NCI-H2029 (cell line): Measurements from ENCODE around the gene DOP1A.
"Not testable (repeated sequence)": the region's sequence is repeated elsewhere in the genome, so short reads cannot be mapped to it uniquely, and the experiment has no call there.

Experiments used
- DNase-seq: peaks from one replicate; lab custom pipeline; 2025; lab: John Stamatoyannopoulos, UW

Gene DOP1A

DNA sequence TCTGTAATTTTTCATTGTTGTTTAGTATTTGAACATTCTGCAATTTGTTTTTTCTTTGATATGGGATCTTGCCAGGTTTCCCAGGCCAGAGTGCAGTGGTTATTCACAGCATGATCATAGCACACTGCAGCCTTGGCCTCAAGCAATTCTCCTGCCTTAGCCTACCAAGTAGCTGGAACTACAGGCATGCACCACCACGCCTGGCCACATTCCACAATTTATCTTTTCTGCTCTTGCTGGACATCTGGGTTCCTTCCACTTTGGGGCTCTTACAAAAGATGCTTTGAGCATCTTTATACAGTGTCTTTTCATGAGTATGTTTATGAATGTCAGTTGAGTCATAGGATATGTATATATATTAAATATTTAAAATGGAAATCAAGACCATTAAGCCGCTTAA, 83.6 kb downstream of the DOP1A start:
- DNase-seq: no peak

DNA sequence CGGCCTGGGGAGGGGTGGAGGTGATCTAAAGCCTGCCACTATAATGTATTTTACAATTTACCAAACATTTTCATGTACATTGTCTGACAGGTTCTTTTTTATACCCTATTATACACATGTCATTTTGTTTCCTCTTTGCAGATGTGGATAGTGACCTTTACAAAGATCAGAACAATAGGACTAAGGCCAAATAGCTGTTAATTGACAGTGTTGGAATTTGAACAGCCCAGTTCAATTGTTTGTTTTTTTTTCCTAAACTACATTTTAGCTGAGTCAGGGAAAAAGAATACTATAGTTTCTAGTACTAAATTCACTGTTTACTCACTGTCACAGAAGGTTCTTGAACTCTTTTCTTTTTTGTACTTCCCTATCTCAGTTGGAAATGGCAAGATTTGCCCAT, 85.4 kb downstream of the DOP1A start:
- no peak for DNase-seq

DNA sequence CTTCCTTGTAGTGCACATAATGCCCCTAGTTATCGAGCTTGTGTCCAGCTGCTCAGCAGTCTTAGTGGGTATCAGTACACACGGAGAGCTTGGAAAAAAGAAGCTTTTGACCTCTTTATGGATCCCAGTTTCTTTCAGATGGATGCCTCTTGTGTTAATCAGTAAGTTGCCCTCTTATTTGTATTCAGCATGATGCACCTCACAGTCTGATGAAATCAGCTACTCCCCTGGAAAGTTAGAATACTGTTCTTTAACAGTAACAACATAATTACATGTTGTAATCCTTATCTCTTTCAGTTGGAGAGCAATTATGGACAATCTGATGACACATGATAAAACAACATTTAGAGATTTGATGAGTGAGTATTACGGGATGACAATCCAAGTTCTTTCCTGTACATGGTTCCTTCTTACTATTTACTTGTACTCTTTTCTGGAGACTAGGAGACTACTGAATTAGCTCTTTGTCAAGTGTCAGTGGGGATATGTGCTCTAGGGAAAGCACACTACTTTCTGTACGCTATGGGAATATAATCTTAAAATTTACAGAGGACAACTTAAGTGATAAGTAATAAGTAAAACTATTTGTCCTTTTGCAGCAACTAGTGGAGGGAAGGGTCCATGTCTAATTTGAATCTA, 86.5 kb downstream of the DOP1A start:
- DNase-seq: no peak

DNA sequence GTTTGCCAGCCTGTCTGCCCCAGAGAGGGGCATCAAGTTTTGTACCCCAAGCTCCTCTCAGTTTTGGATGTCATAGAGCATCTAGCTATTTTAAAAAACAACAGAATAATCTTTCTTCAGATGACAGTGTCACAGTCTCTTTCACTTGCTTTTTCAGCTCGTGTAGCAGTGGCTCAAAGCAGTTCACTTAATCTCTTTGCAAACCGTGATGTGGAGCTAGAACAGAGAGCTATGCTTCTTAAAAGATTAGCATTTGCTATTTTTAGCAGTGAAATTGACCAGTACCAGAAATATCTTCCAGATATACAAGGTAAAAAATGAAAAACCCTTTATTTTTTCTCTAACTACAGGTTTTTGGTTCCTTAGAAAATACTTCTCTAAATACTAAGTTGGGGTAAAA, 88.3 kb downstream of the DOP1A start:
- DNase-seq: no peak

DNA sequence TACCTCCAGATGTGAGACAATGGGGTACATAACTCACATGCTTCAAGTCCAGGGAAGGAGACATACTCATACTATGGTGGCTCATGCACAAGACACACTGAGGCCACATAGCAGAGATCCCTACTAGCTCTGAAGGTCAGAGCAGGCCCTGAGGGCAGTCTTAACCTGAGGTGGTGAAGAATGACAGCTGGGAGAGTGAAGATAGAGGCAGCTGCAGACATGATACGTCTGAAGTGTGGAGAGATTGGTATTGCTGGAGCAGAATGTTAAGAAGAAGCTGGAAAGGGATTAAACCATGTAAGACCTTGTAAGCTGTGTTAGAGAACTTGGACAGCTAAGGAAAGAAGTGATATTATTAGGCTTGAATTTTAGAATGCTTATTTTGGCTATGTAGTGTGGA, 92.7 kb downstream of the DOP1A start:
- no peak for DNase-seq

DNA sequence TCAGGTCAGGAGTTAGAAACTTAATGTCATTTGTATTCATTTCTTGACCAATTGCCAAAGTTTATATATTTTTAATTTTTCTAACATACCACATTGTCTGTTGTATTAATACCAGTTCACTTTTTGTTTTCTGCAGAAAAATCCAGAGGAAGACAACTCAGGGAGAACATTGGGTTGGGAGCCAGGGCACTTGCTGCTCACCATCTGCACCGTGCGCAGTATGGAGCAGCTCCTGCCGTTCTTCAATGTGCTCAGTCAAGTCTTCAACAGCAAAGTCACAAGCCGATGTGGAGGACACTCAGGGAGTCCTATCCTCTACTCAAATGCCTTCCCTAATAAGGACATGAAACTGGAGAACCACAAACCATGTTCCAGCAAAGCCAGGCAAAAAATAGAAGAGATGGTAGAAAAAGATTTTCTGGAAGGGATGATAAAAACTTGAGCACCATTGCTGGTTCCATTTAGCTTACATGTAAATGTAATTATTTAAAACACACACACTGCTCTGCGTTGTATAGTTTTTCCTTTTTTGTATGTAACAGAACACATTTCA, 100.3 kb downstream of the DOP1A start:
- no peak for DNase-seq

DNA sequence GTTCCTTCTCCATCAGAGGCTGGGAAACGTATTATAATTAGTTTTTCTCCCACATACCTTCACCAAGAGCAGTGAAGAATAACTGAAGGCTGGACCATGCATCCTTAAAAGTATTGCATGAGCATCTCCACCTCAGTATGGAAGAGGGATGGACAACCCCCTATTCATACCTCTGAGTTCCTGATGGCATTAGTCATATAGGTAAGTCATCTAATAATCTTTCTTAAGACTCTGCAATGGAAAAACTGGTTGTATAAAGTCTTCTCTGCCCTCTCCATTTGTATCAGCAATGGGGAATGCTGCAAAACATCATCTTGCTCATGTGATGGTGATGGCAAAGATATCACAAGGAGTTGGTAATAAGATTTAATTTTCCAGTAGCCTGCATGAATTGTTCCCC, 101.1 kb downstream of the DOP1A start:
- no peak for DNase-seq

DNA sequence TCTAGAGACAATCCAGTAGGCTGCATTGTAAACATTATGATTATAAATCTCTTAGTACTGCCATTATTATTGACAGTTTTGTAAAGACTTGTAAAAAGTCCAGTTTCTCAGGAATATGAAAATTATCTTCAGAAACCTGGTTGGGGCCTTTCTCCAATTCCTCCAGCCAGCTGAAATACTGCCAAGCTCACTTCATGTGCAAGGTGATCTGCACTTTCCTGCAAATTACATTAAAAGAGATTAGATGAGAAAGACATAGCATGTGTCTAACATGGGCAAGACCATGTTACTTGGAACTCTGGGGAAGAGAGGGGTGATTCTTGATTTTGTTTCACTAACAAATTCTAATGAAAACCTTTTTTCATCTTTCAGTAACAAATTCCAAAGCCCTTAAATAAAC, 101.6 kb downstream of the DOP1A start:
- DNase-seq: no peak

DNA sequence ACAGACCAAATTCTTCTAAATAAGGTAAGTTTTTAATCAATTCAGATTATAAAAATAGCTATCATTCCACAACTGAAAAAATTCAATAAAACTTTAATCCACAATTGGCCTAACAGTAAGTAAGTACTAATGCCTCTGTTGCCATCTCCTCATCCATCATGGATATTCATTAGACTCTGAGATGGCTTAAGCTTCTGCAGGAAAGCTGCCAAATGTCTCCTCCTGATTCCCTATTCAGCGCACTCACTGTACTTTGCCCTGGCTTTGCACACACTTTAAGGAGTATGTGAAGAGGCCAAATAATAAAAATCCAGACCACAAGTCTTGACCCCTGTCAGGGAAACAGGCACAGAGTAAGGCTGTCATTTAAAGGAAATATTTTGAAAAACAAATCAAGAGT, 102.0 kb downstream of the DOP1A start:
- DNase-seq: no peak

DNA sequence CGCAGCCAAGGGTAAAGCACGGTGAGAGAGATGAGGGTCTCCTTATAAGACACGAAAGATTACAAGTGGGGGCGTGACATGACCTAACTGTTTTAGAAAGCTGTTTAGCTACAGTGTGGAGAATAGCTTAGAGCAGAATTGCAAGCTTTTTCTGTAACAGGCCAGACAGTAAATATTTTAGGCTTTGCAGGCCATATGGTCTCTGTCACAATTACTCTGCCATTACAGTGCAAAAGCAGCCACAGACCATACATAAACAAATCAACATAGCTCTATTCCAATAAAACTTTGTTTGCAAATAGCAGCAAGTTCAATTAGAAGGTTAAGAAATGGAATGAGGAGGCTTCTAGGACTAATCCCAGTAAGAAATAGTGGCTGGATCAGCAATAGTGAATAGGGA, 108.8 kb downstream of the DOP1A start:
- DNase-seq: no peak

DNA sequence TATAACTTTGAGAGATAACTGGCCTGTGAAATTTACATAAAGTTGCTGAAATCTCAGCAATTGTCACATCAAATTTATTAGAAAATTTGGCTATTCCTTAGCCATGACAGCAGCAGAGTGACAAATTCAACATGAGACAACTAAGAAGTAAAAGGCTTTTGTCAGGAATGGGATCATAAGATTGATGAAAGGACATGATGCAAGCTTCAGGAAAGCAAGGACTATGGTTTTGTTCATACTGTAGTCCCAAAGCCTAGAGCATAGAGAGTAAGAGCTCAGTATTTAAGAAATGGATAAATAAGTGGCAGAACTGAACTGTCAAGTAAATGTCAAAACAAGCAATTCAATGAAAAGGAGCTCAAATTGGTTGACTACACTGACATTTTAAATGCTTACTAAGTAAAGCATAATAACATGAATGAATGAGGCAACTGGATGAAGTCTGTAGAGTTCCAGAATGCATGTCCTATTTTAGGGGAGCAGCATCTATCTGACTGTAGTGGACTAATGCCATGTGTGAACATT, 113.0 kb downstream of the DOP1A start:
- no peak for DNase-seq

DNA sequence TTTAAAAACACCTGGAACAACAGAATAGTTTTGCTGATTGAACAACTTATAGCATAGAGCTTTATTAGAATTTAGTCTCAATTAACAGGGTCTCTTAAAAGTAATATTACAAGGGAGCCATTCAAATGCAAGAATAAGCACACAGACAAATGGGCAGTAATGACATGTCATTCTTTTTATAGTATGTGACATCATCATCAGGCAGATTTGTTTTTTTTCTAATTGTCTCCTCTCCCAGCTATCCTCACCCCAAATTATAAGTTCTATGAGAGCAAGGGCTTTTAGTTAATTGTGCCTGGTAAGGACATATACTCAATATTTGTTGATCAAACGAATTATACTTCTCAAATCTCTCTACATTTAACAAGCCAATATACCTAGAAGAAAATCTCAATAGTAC, 114.6 kb downstream of the DOP1A start:
- DNase-seq: no peak

DNA sequence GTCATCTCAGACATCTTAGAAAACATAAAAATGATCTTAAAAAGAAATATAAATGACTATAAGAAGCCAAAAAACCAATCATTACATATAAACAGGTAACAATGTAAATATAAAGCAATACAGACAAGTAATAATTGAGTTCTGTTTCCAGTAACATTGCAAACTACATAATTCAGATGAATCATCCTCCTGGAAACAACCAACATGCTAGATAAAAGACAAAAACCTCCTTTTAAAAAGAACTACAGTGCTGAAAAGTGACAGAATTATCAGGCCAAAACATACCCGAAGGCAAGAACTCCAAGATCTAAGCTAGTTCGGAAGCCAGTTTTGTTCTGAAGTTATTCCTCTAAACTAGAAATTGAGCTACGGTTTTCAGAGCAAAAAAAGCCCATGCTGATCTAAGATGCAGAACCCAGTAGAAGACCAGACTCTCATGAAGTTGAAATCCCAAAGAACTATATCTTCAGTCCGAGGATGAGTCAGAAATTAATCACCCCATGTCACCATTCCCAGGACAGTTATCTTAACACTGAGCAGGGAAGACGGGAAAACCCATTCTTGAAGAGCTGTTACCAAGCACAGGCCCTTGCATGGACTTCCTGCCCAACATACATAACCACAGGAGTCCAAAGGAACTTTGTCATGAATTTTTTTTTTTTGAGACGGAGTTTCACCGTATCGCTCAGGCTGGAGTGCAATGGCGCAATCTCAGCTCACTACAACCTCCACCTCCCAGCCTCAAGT, 115.8 kb downstream of the DOP1A start:
- no peak for DNase-seq

DNA sequence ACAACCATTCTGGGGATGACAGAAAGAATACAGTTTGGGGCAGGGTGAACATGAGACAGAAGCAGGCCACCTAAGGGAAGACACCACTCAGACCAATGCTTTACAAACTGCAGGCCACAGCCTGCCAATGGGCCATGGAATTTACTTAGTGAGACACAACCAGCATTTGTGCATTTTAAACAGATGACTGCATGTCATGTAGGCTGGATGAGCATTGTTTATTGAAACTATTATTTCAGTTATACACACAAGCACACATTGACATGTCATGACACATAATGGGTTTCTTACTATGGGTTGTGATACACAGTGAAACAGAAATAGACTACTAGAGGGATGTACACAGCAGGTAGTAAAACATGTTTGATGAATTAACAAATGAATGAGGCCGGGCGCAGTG, 117.6 kb downstream of the DOP1A start:
- no peak for DNase-seq

DNA sequence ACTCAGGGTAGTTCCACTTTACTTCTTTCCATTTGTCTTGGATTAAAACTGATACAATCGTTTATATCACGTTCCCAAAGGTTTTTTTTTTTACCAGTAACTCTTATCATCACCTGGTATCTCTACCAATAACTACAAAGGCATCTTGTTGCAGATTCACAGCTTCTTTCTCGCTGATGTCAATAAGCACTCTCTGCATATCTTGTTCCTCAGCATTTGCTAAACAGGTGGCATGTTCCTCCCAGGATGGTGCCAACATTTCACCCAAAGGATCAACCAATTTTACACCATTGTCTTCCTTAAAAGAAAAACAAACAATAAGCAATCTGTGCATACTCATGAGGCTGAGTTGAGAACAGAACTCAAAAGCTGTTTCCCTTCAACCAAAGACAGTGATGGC, 121.0 kb downstream of the DOP1A start:
- DNase-seq: no peak

DNA sequence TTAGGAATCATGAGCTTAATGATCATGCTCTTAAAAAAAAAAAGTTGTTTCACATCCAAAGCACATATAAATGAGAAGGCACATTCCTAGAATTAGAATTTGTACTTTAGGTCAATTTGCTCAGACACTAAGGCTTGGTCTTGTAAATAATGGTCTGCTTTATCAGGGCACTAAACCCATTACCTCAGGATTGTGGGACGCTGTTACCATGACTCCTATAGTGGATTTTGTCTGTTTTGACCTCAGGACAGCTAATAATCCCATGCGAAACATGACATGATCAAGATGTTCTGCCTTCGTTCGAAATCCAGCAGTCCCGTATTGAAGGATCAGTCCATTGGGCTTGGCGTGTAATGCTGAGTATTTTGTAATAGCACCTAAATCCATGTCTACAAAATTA, 123.2 kb downstream of the DOP1A start:
- DNase-seq: no peak

DNA sequence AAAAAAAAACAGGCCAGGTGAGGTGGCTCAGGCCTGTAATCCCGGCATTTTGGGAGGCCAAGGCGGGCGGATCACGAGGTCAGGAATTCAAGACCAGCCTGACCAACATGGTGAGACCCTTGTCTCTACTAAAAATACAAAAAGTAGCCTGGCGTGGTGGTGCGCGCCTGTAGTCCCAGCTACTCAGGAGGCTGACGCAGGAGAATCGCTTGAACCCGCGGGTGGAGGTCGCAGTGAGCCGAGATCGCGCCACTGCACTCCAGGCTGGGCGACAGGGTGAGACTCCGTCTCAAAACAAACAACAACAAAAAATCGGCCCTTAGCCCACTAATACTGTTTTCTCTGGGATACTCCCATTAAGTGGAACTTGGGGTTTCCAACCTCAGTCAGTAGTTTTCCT, 124.5 kb downstream of the DOP1A start:
- DNase-seq: not testable (repeated sequence)

DNA sequence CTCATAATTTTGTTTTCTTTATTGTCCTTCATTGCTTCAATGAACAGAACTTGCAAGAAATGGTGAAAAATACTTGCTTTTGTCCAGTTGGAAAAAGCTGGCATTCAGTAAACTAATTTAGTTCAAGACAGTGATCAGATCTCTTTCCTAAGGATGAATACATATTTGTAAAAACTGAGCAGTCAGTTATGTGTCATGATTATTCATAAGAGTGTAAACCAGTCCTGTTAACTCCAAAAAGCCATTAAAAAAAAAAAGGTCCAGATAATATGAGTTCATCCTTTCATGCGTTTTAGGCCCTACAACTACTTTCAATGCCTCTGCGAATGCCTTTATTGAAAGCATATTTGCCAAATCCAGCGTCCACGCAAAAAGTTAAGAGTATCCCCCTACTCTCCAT, 125.0 kb downstream of the DOP1A start:
- no peak for DNase-seq

DNA sequence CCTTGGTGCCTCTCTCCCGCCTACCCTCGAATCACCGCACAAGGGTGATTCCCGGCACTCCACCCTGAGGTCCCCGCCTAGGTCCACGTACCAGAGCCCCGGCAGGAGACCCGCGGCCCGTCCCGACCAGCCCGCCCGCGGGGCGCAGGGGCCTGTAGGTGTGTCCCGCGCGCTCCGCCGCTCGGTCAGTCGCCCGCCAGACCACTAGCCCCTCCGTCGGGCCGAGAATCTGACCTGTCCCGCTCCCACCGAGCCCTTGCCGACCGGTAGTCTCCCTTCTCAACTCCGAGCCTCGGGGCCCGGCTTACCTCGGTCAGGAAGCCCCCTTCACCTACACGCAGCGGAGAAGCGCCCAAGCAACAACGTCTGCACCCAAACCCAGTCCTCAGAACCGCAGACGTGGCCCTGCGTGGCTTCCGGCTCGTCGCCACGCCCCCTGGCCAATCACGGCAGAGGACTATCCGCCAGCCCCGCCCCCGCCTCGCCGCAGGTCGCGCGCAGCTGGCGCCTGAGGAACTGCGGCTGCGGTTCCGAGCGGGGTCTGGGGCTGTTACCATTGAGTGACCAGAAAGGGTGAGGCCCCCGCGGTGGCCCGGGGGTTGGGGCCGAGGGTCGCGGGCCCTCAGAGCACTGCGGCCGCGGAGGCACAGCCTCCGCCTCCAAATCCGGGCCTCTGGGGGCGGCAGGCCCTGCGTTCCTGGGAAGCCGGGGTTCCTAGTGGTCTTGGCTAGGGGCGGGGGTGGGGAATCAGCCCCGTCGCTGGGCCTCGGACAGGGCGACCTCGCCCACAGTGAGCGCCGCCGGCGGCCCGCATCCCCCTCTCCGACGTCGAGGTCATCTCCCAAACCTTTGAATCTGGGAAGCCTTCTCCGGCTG, 125.6 kb downstream of the DOP1A start, which contains the start of the genes PGM3 and RWDD2A:
Gene PGM3 (minus strand): TSS at position 395 of the 876 bp plus-strand sequence. CDS start 2,253 bp downstream, outside the sequence.
Gene RWDD2A (plus strand): TSS at position 487 of the 876 bp plus-strand sequence. CDS start 1,095 bp downstream, outside the sequence.
- peak; percentile 73 for DNase-seq

DNA sequence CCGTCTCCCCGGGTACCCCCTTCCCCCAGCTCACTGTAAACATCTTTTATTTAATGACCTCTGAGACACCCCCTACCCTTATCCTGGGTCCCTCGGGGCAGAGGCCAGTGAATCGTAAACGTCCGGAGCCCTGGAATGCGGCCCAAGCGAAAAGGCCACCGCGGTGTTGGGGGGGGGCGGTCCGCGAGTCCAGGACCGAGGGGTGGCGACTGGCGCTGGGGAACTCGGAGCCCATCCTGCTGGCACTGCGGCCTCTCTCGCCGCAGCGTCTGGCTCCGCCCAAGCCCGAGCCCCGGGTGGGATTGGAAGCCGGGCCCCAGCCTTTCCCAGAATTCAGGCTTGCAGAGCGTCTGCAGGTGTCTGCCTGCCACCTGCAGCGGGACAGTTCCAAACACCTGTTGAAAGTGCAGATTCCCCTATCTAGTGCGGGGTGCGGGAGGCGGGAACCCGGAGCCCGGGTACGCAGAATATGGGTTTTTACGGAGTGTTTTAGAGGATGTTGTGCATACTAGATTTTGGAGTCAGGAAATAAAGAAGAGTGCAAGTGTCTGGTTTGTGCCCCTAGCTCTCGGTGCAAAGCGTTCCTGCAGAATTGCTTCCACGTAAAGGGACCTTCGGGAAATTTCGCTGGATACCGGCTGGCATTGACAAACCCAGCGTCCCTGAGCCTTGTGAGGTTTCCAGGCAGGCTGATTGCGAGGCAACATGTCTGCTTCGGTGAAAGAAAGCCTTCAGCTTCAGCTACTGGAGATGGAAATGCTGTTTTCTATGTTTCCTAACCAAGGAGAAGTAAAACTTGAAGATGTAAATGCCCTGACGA, 126.5 kb downstream of the DOP1A start:
- DNase-seq: no peak

DNA sequence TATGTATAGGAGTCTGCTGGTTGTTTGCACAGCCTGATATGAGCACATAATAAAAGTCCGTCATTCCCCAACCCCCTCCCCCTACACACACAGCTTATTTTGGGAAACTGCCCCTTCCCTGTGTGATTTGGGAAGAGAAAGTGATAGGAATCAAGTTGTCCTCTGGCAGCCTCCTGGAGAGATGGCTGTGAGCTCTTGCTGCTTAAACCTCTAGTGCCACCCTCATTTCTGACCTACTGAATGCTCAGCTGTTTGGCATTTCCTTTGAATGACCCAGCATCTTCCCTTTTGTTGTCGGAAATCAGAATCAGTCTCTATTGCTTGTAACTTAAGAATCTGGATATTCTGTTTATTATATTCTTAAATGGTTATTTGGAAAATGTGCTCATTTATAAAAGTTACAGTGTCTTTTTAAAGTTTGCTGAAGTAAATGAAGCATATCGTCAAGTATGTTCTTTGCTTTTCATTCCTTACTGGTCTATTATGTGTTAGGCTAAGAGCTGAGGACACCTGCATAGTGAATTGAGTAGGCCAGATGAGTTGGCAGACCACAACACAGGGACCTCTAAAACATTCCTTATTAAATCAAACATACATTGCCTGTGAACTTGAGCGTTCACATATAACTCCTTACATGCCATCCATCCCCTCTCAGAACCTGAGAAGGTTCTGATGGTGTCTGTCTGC, 131.2 kb downstream of the DOP1A start:
- DNase-seq: no peak
